G401.6 (cell line): Measurements from ENCODE around the gene RAP1GDS1.
"Not testable (repeated sequence)": the region's sequence is repeated elsewhere in the genome, so short reads cannot be mapped to it uniquely, and the experiment has no call there.

ENCODE experiments used
- FAIRE-seq: peaks from 2 replicates; lab custom pipeline; 2012; peaks lifted over from hg19 to GRCh38; lab: Jason Lieb, UNC

Gene RAP1GDS1

GRCh38 chr4:98289375-98289774, 28.2 kb downstream of the RAP1GDS1 start:
- no peak for FAIRE-seq

- no peak for FAIRE-seq
These were observed 29.3 kb downstream of the RAP1GDS1 start for GRCh38 chr4:98290511-98290910.

GRCh38 chr4:98293104-98293887, 32.1 kb downstream of the RAP1GDS1 start:
- FAIRE-seq = no peak

- no peak for FAIRE-seq
These were observed 36.8 kb downstream of the RAP1GDS1 start for GRCh38 chr4:98298022-98298421.

DNA sequence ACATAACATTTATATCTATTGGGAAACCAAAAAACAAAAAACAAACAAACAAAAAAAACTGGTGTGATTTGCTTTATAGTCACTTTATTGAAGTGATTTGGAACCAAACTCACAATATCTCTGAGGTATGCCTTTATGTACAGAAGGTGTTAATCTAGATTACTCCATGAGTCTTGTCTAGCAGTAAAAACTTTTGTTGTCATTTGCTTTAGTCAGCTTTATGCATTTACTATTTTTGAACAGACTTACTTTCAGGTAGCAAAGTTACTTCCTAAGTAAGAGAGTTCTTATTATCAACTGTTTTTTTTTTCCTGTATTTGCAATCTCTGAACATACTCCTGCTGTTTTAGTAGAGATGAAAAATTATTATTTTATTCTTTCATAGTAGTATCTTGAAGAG, 39.5 kb downstream of the RAP1GDS1 start:
- FAIRE-seq = no peak

GRCh38 chr4:98305576-98305975, 44.4 kb downstream of the RAP1GDS1 start:
- no peak for FAIRE-seq

- no peak for FAIRE-seq
These were observed 49.7 kb downstream of the RAP1GDS1 start for GRCh38 chr4:98310867-98311266.

- no peak for FAIRE-seq
These were observed 50.5 kb downstream of the RAP1GDS1 start for GRCh38 chr4:98311656-98312055.

DNA sequence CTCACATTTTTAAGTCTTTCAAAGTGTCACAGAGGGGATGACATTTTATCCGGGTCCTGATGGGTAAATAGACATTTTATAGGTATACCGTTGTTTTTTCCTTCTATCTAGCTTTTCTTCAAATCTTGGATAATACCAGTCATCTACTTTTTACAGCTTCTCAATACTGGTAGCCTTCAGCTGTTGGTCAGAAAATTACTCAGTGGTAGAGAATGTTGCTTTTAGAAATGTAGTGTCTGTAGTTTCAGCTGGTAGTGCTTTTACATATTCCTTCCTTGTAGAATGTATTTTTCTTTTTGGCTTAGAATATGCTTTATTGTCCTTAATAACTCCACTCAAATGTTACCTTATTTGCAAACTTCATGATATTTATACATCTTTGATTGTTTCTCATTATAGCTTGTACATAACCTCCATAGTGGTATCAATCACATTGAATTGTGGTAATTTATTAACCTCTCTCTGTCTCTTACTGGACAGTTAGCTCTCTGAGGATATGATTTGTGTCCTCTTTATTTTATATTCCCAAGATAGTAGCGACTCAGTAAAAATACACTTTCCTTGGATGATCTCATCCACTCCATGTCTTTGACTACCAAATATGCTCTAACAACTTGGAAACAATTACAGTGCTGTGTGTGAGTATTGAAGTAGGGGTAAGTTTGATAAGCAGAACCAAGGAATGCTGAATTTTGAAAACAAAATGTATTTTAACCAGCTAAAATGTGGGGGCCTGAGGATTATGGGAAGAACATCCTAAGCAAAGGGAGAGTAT, 53.8 kb downstream of the RAP1GDS1 start:
- FAIRE-seq = no peak

DNA sequence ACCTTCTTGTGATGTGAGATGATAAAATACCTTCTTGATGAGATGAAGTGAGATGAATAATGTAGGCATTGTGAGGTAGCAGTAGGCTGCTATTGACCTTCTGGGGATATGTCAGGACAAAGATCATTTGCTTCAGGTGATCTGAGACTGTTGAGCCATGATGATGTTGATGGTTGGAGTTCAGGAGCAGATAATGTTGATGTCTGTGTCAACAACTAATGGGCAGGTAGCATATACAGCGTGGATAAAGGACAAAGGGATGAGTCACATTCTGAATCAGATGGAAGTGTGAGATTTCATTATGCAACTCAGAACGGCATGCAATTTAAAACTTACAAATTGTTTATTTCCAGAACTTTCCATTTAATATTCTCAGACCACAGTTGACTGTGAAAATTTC, 57.3 kb downstream of the RAP1GDS1 start:
- no peak for FAIRE-seq

GRCh38 chr4:98319021-98319420, 57.8 kb downstream of the RAP1GDS1 start:
- no peak for FAIRE-seq

DNA sequence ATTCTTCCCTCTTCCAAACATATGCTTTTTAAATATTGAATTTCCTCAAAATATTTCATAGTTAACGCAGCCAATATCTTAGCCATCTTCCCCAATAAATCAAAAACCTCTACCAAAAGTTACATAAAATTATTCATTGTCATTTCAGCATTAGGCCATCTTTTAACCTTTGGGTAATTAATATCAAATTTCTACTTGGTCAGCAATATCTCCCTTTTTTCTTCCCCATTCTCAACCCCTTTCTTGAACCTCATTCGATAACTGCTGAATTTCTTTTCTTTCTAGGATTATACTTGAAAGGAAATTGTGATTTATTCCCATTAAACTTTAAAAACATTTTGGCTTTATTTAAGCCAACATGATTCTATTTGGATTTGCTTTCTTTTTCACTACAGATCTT, 65.0 kb downstream of the RAP1GDS1 start:
- no peak for FAIRE-seq

- FAIRE-seq = no peak
These were observed 66.5 kb downstream of the RAP1GDS1 start for GRCh38 chr4:98327694-98328093.

DNA sequence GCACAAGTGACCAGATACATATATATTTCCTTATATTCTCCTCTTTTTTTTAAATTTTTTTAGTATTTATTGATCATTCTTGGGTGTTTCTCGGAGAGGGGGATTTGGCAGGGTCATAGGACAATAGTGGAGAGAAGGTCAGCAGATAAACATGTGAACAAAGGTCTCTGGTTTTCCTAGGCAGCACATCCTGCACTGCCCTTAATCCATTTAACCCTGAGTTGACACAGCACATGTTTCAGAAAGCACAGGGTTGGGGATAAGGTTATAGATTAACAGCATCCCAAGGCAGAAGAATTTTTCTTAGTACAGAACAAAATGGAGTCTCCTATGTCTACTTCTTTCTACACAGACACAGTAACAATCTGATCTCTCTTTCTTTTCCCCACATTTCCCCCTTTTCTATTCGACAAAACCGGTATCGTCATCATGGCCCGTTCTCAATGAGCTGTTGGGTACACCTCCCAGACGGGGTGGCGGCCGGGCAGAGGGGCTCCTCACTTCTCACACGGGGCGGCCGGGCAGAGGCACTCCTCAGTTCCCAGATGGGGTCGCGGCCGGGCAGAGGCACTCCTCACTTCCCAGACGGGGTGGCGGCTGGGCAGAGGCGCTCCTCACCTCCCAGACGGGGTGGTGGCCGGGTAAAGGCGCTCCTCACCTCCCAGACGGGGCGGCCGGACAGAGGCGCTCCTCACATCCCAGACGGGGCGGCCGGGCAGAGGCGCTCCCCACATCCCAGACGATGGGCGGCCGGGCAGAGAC, 68.9 kb downstream of the RAP1GDS1 start:
- not testable (repeated sequence) for FAIRE-seq

DNA sequence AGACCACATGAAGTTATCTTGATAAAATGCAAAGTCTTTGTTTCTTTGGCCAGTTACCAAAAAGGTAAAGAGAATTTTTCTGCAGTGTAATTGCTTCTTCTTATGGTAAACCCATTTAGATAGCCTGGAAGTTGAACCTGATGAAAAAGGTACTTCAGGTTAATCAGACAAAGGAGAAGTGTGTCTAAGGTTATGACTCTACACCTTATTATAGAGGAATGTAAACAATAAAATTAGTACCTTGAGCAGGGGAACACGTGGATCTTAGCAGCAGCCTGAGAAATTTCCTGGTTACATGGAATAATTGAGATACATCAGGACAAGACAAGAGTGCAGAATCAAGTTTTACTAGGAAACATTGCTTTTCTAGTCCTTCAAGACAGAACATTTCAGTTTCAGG, 70.8 kb downstream of the RAP1GDS1 start:
- no peak for FAIRE-seq

GRCh38 chr4:98334461-98334860, 73.3 kb downstream of the RAP1GDS1 start:
- no peak for FAIRE-seq

DNA sequence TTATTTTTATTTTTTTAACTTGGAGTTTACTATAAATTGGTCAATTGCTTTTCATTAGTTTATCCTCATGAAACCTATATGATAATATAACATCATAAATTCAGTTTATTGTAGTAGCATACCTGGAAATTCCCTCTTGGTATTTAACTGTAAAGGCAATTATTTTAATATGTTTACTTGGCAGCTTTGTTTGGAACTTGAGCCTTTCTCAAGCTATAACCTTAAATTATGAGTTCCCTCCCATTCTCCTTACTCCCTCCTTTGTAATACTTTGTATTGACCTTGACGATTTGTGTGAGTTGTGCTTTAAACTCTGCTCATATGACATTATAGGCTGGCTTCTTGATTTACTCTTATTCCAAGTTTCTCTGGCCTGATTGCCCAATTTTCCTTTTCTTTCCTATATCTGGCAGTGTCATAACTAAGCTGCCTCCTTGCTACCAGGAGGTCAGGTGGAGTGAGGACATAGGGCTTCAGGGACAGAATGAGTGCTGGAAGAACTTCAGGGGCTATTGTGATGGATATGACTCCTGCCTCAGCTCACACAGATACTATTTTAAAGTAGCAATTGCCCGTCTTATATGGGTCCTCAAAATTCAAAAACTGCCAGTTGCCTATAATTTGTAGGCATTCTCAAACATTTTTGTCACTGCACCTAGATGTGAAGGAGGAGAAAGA, 77.7 kb downstream of the RAP1GDS1 start:
- FAIRE-seq = no peak

- FAIRE-seq = no peak
These were observed 80.1 kb downstream of the RAP1GDS1 start for GRCh38 chr4:98341309-98341708.

GRCh38 chr4:98343626-98344025, 82.4 kb downstream of the RAP1GDS1 start:
- FAIRE-seq = no peak

GRCh38 chr4:98345838-98346237, 84.7 kb downstream of the RAP1GDS1 start:
- no peak for FAIRE-seq

DNA sequence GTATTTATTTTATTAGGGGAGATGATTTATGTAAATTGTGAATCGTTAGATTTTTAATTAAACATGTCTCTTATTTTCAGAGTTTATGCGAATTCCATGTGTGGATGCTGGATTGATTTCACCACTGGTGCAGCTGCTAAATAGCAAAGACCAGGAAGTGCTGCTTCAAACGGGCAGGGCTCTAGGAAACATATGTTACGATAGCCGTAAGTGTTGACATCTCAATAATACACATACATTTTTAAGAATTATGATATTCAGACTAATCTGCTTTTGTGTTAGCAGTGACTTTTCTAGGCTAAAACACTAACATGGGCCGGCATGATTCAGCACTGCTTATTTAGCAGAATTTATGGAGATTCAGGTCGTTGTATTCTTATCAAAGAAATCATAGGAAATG, 91.2 kb downstream of the RAP1GDS1 start:
- FAIRE-seq = no peak

GRCh38 chr4:98352940-98353339, 91.8 kb downstream of the RAP1GDS1 start:
- no peak for FAIRE-seq
